HFF-Myc (cell line): ENCODE results near the gene FBXO7.

Experiments
- DNase-seq: peaks from one replicate; pipeline ENCODE4 v3.0.0-alpha.2; 2011; ENCODE audit warnings: low read depth; ENCODE audit errors: extremely low read depth
- H3K4me3 ChIP-seq: replicated peaks from 2 replicates; pipeline ENCODE4 v1.5.1; 2011; ENCODE audit warnings: low read depth, mild to moderate bottlenecking, control low read depth, low read length
- CTCF ChIP-seq: IDR thresholded peaks from 2 replicates; pipeline ENCODE4 v1.5.1; 2012; ENCODE audit warnings: mild to moderate bottlenecking, low read depth, low read length, control low read depth; ENCODE audit errors: missing control alignments

The FBXO7 gene

GRCh38 chr22:32542066-32542676 is 67.6 kb downstream of the FBXO7 start:
- TF ChIP-seq CTCF: no peak
- no peak for DNase-seq
- H3K4me3 ChIP-seq: no peak overlapping the region

- H3K4me3 ChIP-seq: no peak overlapping the region
- no peak for TF ChIP-seq CTCF
- DNase-seq: no peak
These were observed 68.2 kb downstream of the FBXO7 start for GRCh38 chr22:32542677-32543357.

GRCh38 chr22:32544953-32545558 is 70.4 kb downstream of the FBXO7 start:
- TF ChIP-seq CTCF: no peak
- DNase-seq: no peak
- no peak overlapping the region for H3K4me3 ChIP-seq

GRCh38 chr22:32545801-32546200 is 71.2 kb downstream of the FBXO7 start:
- no peak for DNase-seq
- H3K4me3 ChIP-seq: no peak overlapping the region
- no peak for TF ChIP-seq CTCF

- no peak for DNase-seq
- TF ChIP-seq CTCF: no peak
- H3K4me3 ChIP-seq: no peak overlapping the region
These were observed 71.9 kb downstream of the FBXO7 start for GRCh38 chr22:32546496-32546895.

GRCh38 chr22:32546935-32547334 is 72.3 kb downstream of the FBXO7 start:
- DNase-seq: no peak

More at GRCh38 chr22:32546935-32547334, 72.3 kb downstream of the FBXO7 start:
- no peak for TF ChIP-seq CTCF
- H3K4me3 ChIP-seq: no peak overlapping the region
